ENCODE results near the gene DAPK1.

DNA sequence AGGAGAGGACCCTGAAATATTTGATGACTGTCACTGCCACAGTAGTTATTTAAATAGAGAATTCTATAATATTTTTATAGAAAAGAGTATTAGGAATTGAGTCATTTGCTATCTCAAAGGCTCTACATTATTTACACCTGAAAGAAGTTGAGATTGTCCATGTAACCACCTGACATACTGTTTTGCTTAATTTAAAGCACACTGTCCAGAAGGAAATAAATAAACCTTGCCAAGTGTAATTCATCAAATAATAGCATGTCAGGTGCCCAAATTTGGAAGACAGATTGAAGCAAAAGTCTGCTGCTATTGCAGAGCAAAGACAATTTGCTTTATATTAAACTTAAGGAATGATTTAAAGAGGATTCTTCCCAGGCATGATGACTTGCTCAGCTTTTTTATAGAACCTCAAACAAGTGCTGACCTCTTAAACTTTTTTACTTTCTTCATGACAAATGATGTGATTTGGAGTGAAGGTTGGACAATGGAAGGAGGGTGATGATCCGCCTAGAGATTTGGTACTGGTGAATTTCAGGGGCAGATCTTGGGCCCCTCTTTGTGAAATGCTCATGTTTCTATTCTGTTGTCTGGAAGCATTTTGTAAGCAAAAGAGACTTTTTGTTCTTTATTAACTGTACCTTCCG, 65.0 kb downstream of the DAPK1 start:
- TF ChIP-seq POLR2A (IDR thresholded peaks at IDR 0.05): no peak
- TF ChIP-seq, protein P1, sequence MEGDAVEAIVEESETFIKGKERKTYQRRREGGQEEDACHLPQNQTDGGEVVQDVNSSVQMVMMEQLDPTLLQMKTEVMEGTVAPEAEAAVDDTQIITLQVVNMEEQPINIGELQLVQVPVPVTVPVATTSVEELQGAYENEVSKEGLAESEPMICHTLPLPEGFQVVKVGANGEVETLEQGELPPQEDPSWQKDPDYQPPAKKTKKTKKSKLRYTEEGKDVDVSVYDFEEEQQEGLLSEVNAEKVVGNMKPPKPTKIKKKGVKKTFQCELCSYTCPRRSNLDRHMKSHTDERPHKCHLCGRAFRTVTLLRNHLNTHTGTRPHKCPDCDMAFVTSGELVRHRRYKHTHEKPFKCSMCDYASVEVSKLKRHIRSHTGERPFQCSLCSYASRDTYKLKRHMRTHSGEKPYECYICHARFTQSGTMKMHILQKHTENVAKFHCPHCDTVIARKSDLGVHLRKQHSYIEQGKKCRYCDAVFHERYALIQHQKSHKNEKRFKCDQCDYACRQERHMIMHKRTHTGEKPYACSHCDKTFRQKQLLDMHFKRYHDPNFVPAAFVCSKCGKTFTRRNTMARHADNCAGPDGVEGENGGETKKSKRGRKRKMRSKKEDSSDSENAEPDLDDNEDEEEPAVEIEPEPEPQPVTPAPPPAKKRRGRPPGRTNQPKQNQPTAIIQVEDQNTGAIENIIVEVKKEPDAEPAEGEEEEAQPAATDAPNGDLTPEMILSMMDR (IDR thresholded peaks at IDR 0.05): no peak
